K562 (cell line): ENCODE measurements around the gene SFMBT2. TPM values are rescaled to one million over a fixed set of nuclear protein-coding genes. Genes with fewer than 3 reads are reported as not detected.

ENCODE experiments used
- ATAC-seq: fragments of 200-7000 bp; cut with Tn5 transposase; 3 replicates; pipeline ENCODE4 v1.9.1; 2020; ENCODE audit warnings: moderate library complexity
- BruUV-seq: library from RNA; stranded (reverse); fragments of 400-500 nt; replicated peaks from 2 replicates; lab custom pipeline; 2021; lab: Mats Ljungman, UMichigan
- CTCF ChIA-PET: fragments of 300-600 bp; formaldehyde crosslinking; extraction: SDS; loops from one replicate; lab custom pipeline; 2021; ENCODE audit warnings: low intra/inter-chr PET ratio; lab: Yijun Ruan, JAX
- POLR2A ChIA-PET: fragments of 300-600, 350-650 bp; sonication (Branson Sonifier 250); formaldehyde crosslinking; extraction: SDS; loops from one replicate; lab custom pipeline; 2021; ENCODE audit warnings: antibody characterized with exemption, inconsistent platforms; lab: Yijun Ruan, JAX
- DNase-seq, 4 experiments: peaks; one replicate each; pipeline versions ENCODE4 v3.0.0 to v3.0.0-alpha.2; 2011 to 2018; ENCODE audit warnings: low spot score in 3 of 4, mixed read lengths in 3 of 4; ENCODE audit errors: extremely low read depth in 1 of 4
- FAIRE-seq: peaks from 2 replicates; lab custom pipeline; 2011; peaks lifted over from hg19 to GRCh38; lab: Jason Lieb, UNC
- H2AFZ ChIP-seq: 2 replicates; pipeline ENCODE4 v1.6.0; 2011; ENCODE audit warnings: low read depth, low read length, control low read depth, inconsistent platforms
- H3K27ac ChIP-seq: fragments of 200-600 bp; 3 replicates; pipeline ENCODE4 v1.8.0; 2011; ENCODE audit warnings: low read depth, mild to moderate bottlenecking, control low read depth, inconsistent platforms, low read length, moderate library complexity, mixed read lengths; ENCODE audit errors: extremely low read depth
- H3K27me3 ChIP-seq, 2 experiments: fragments of 300-600 bp in 1 of 2; 2 replicates in 1 of 2; 3 replicates in 1 of 2; pipeline versions ENCODE4 v1.6.0 to v1.8.0; 2011; ENCODE audit warnings: inconsistent platforms in 2 of 2, low read length in 2 of 2, mild to moderate bottlenecking in 1 of 2, mixed read lengths in 1 of 2, moderate library complexity in 1 of 2; ENCODE audit not compliant: control insufficient read depth in 2 of 2, insufficient read depth in 2 of 2
- H3K36me3 ChIP-seq: fragments of 300-600 bp; 3 replicates; pipeline ENCODE4 v1.8.0; 2011; ENCODE audit warnings: mild to moderate bottlenecking, low read length, inconsistent platforms; ENCODE audit not compliant: control insufficient read depth, insufficient read depth
- H3K4me1 ChIP-seq, 2 experiments: fragments of 200-600 bp in 1 of 2; replicated peaks in 1 of 2; 2 replicates in 1 of 2; 3 replicates in 1 of 2; pipeline versions ENCODE4 v1.5.1 to v1.8.0; 2011; ENCODE audit warnings: inconsistent platforms in 2 of 2, low read length in 2 of 2, mild to moderate bottlenecking in 1 of 2, mixed read lengths in 1 of 2, moderate library complexity in 1 of 2; ENCODE audit not compliant: control insufficient read depth in 2 of 2, insufficient read depth in 2 of 2
- H3K4me2 ChIP-seq: 2 replicates; pipeline ENCODE4 v1.6.1; 2011; ENCODE audit warnings: low read length, control low read depth, inconsistent platforms, mixed read lengths; ENCODE audit not compliant: insufficient read depth
- H3K4me3 ChIP-seq: fragments of 200-600 bp; sonication (generic), shearing (Covaris generic); 2 replicates; pipeline ENCODE4 v1.5.1; 2016; ENCODE audit warnings: control low read depth, inconsistent platforms
- H3K79me2 ChIP-seq: fragments of 200-600 bp; 3 replicates; pipeline ENCODE4 v1.8.0; 2011; ENCODE audit warnings: low read length, inconsistent platforms; ENCODE audit not compliant: control insufficient read depth, insufficient read depth
- H3K9ac ChIP-seq, 2 experiments: 2 replicates each; pipeline versions ENCODE4 v1.6.0 to v1.6.1; 2011; ENCODE audit warnings: low read depth in 2 of 2, low read length in 2 of 2, control low read depth in 1 of 2, inconsistent platforms in 1 of 2, mild to moderate bottlenecking in 1 of 2, mixed read lengths in 1 of 2; ENCODE audit not compliant: insufficient read depth in 1 of 2
- H3K9me1 ChIP-seq: one replicate; pipeline ENCODE4 v1.6.0; 2011; ENCODE audit warnings: inconsistent platforms, mild to moderate bottlenecking, low read length, moderate library complexity; ENCODE audit not compliant: control insufficient read depth, insufficient read depth
- H3K9me3 ChIP-seq: replicated peaks from 2 replicates; pipeline ENCODE4 v1.5.1; 2011; ENCODE audit warnings: low read depth, low read length, inconsistent platforms; ENCODE audit not compliant: control insufficient read depth, insufficient read depth
- H4K20me1 ChIP-seq: replicated peaks from 2 replicates; pipeline ENCODE4 v1.6.1; 2011; ENCODE audit warnings: low read length, inconsistent platforms, mixed read lengths; ENCODE audit not compliant: control insufficient read depth, insufficient read depth
- C11orf30 ChIP-seq: fragments of 450-650 bp; IDR thresholded peaks from 2 replicates; pipeline ENCODE4 v1.6.1; 2016; ENCODE audit warnings: low read depth, mild to moderate bottlenecking
- CBFA2T3 ChIP-seq: fragments of 450-650 bp; IDR thresholded peaks from 2 replicates; pipeline ENCODE4 v1.6.1; 2017
- CEBPG ChIP-seq, 3 experiments: fragments of 200-800 bp in 1 of 3; sonication (Bioruptor generic) in 1 of 3; sonication (generic) in 1 of 3; formaldehyde crosslinking in 1 of 3; IDR thresholded peaks in 2 of 3; conservative IDR thresholded peaks in 1 of 3; 2 replicates each; pipeline versions ENCODE4 v1.6.1 to v1.8.0; 2016 to 2022; ENCODE audit warnings: missing compliant biosample characterization in 2 of 3, missing genetic modification characterization in 2 of 3, mild to moderate bottlenecking in 1 of 3, missing genetic modification reagents in 1 of 3
- CHD2 ChIP-seq: IDR thresholded peaks from 2 replicates; pipeline ENCODE4 v1.6.1; 2011; ENCODE audit warnings: low read depth, low read length
- ETV5 ChIP-seq: sonication (generic); formaldehyde crosslinking; IDR thresholded peaks from 2 replicates; pipeline ENCODE4 v1.4.0; 2020; ENCODE audit warnings: low read depth, mild to moderate bottlenecking, missing genetic modification reagents
- HDAC2 ChIP-seq: fragments of 450-650 bp; IDR thresholded peaks from 2 replicates; pipeline ENCODE4 v1.6.1; 2016; ENCODE audit warnings: mild to moderate bottlenecking
- KLF13 ChIP-seq: fragments of 450-650 bp; IDR thresholded peaks from 2 replicates; pipeline ENCODE4 v1.6.1; 2016; ENCODE audit warnings: missing genetic modification characterization, low read depth, mild to moderate bottlenecking, missing compliant biosample characterization, moderate library complexity, borderline replicate concordance
- PTBP1 ChIP-seq: fragments of 200-400 bp; formaldehyde crosslinking; IDR thresholded peaks from 2 replicates; pipeline ENCODE4 v1.6.1; 2017; ENCODE audit warnings: low read depth, low read length
- SIN3A ChIP-seq, 2 experiments: fragments of 150-350 bp in 1 of 2; IDR thresholded peaks; 2 replicates each; pipeline ENCODE4 v1.6.1; 2011 to 2016; ENCODE audit warnings: borderline replicate concordance in 2 of 2, low read depth in 2 of 2, low read length in 2 of 2, mild to moderate bottlenecking in 2 of 2, moderate library complexity in 2 of 2; ENCODE audit not compliant: control insufficient read depth in 1 of 2
- SNAPC5 ChIP-seq: fragments of 250-450 bp; sonication (Bioruptor Pico); IDR thresholded peaks from 2 replicates; pipeline ENCODE4 v1.8.0; 2021; ENCODE audit warnings: moderate library complexity, mild to moderate bottlenecking, inconsistent platforms
- STAT6 ChIP-seq: sonication (generic); formaldehyde crosslinking; IDR thresholded peaks from 2 replicates; pipeline ENCODE4 v1.8.1; 2023; ENCODE audit warnings: mild to moderate bottlenecking, missing genetic modification reagents
- THRAP3 ChIP-seq: fragments of 450-650 bp; IDR thresholded peaks from 2 replicates; pipeline ENCODE4 v1.6.1; 2016; ENCODE audit warnings: mild to moderate bottlenecking, inconsistent platforms, borderline replicate concordance
- ZBTB17 ChIP-seq: fragments of 450-650 bp; formaldehyde crosslinking; IDR thresholded peaks from 2 replicates; pipeline ENCODE4 v1.4.0; 2020; ENCODE audit warnings: mild to moderate bottlenecking
- ZNF384 ChIP-seq: IDR thresholded peaks from 2 replicates; pipeline ENCODE4 v1.6.1; 2012; ENCODE audit warnings: low read depth, low read length, improper control_type of control experiment
- ZNF507 ChIP-seq: conservative IDR thresholded peaks from 2 replicates; pipeline ENCODE4 v1.6.1; 2017; ENCODE audit warnings: missing genetic modification characterization, missing compliant biosample characterization
- WGBS: fragments of 100-300 bp; shearing (Covaris generic); methylation state at CpG from one replicate; pipeline ENCODE4 v1.1.6; 2016; ENCODE audit warnings: low coverage, mixed read lengths; ENCODE audit not compliant: insufficient coverage; ENCODE audit errors: missing lambda C conversion rate; 5-methylcytosine and 5-hydroxymethylcytosine counted together
- in situ Hi-C: fragments of 300-500 bp; cut with MboI; formaldehyde crosslinking; loops from 4 replicates; pipeline ENCODE4 v1.15.0; 2018; ENCODE audit warnings: inconsistent platforms, mixed read lengths
- intact Hi-C: fragments of 100-400 bp; cut with micrococcal nuclease; formaldehyde crosslinking; loops from 2 replicates; pipeline ENCODE4 v1.14.2; 2022
- polyA plus RNA-seq, 8 experiments: library from polyadenylated mRNA; depleted of rRNA in 4 of 8; stranded (reverse) in 5 of 8; unstranded in 3 of 8; fragments of >200 nt; fragmentation: Nextera tagmentation in 2 of 8; fragmentation: Illumina TruSeq in 1 of 8; extraction: Ambion mirVana in 2 of 8; extraction: Trizol in 1 of 8; gene quantifications; 2 replicates each; pipeline versions ENCODE4 v1.2.1 to v1.2.3, GENCODE V29; 2011 to 2014; ENCODE audit warnings: inconsistent platforms in 1 of 8, missing spikeins in 1 of 8
- total RNA-seq, 7 experiments: library from RNA; depleted of rRNA in 6 of 7; stranded (reverse); fragments of >200 nt in 6 of 7; fragmentation: Illumina TruSeq in 2 of 7; extraction: Trizol in 2 of 7; gene quantifications; 2 replicates each; pipeline versions ENCODE4 v1.2.1 to v1.2.3, GENCODE V29; 2011 to 2021; ENCODE audit warnings: low replicate concordance in 1 of 7
- TF ChIP-seq, protein P1 (sequence below): IDR thresholded peaks from 2 replicates; pipeline ENCODE4 v1.6.1; 2016; ENCODE audit warnings: missing genetic modification characterization, missing compliant biosample characterization

Gene SFMBT2
- total and polyA plus RNA-seq, 9 of the 15 experiments (the other 6 are each of a cell fraction or from before 2014, with no cell fraction given), result 1.2 to 13.6 (median 7.6) TPM

GRCh38 chr10:7374795-7375194, 36.0 kb downstream of the SFMBT2 start (continued):
- TF ChIP-seq STAT6 (CRISPR knock-in tag) (no peak), THRAP3 (no peak), ETV5 (CRISPR knock-in tag) (no peak), ZNF384 (no peak), ZNF507 (no peak), PTBP1 (no peak), CEBPG (CRISPR knock-in tag; IDR thresholded peaks at IDR 0.05) (no peak), CEBPG (tag; conservative IDR thresholded peaks at IDR 0.05 in 1 of 2, IDR thresholded peaks at IDR 0.05 in 1 of 2) (no peak), SIN3A (IDR thresholded peaks at IDR 0.05; ENCODE audit: borderline replicate concordance in 2 of 2, control insufficient read depth in 1 of 2, low read depth in 2 of 2, low read length in 2 of 2) (no peak)

- H3K4me1 ChIP-seq, result peaks cover 0 to 3% of the 10 kb centered on the region in 2 experiments; a peak in 3 of 5 replicates
- in situ Hi-C loops (no loop called here), intact Hi-C loops (no loop called here)
- H3K4me3 ChIP-seq, result no peak overlapping the region
- H3K9ac ChIP-seq, result no peak overlapping the region
- no peak for ATAC-seq
- no peak for FAIRE-seq
- H3K4me2 ChIP-seq, result no peak overlapping the region
- H3K36me3 ChIP-seq, result peaks cover 58% of the 10 kb centered on the region
- no peak for DNase-seq
- ChIA-PET CTCF (no interaction called here), POLR2A (interaction anchor here (1.2 to 1.4 kb wide), 2 partner anchors 11 to 47 kb away, joined by 3 read pairs; no protein-coding TSS in a partner anchor)
- H4K20me1 ChIP-seq, result no peaks in the 10 kb centered on the region
- 65% methylated on average over 6 of the region's 6 CpGs for WGBS
- H3K9me1 ChIP-seq, result peaks cover 4% of the 10 kb centered on the region
- BruUV-seq, result no TSS peak
- H3K27ac ChIP-seq, result no peak overlapping the region
- H3K9me3 ChIP-seq, result no peaks in the 10 kb centered on the region
- no peak overlapping the region for H2AFZ ChIP-seq
- peaks cover 14% of the 10 kb centered on the region for H3K79me2 ChIP-seq
- H3K27me3 ChIP-seq, result no peaks in the 10 kb centered on the region
- TF ChIP-seq KLF13 (tag), result no peak
- TF ChIP-seq C11orf30, result peak; percentile 27; the same call in 1 of the 2 replicates
- TF ChIP-seq, protein P1, sequence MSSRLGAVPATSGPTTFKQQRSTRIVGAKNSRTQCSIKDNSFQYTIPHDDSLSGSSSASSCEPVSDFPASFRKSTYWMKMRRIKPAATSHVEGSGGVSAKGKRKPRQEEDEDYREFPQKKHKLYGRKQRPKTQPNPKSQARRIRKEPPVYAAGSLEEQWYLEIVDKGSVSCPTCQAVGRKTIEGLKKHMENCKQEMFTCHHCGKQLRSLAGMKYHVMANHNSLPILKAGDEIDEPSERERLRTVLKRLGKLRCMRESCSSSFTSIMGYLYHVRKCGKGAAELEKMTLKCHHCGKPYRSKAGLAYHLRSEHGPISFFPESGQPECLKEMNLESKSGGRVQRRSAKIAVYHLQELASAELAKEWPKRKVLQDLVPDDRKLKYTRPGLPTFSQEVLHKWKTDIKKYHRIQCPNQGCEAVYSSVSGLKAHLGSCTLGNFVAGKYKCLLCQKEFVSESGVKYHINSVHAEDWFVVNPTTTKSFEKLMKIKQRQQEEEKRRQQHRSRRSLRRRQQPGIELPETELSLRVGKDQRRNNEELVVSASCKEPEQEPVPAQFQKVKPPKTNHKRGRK, result no peak
- no peak for TF ChIP-seq CBFA2T3
- TF ChIP-seq CHD2, result no peak
- TF ChIP-seq HDAC2, result no peak
- TF ChIP-seq SNAPC5, result no peak
- TF ChIP-seq ZBTB17 (CRISPR knock-in tag), result no peak
Measured at GRCh38 chr10:7373039-7373438, 37.8 kb downstream of the SFMBT2 start.
